Measurements from ENCODE around the gene IMMP2L. TPM values are rescaled to one million over a fixed set of nuclear protein-coding genes. Genes with fewer than 3 reads are reported as not detected.

IMMP2L gene
- total RNA-seq, 2 donors from 2014 or later = 7.3 to 7.7 TPM

GRCh38 chr7:111498391-111499007, 63.8 kb downstream of the IMMP2L start:
- H3K27me3 ChIP-seq = no peaks in the 10 kb centered on the region
- H3K4me3 ChIP-seq = no peak overlapping the region
- no peak for DNase-seq (ENCODE audit: low spot score)
- no peak for TF ChIP-seq CTCF (IDR thresholded peaks at IDR 0.05)
- H3K9me3 ChIP-seq = no peaks in the 10 kb centered on the region
- H3K4me1 ChIP-seq = no peaks in the 10 kb centered on the region
- H3K27ac ChIP-seq = no peak overlapping the region
- H3K36me3 ChIP-seq = no peaks in the 10 kb centered on the region

- TF ChIP-seq CTCF (IDR thresholded peaks at IDR 0.05) = no peak
- Histone ChIP-seq H3K4me1 (no peaks in the 10 kb centered on the region), H3K27me3 (no peaks in the 10 kb centered on the region)
Measured at GRCh38 chr7:111495173-111495810, 67.0 kb downstream of the IMMP2L start.

GRCh38 chr7:111492234-111492633, 70.1 kb downstream of the IMMP2L start:
- TF ChIP-seq CTCF (IDR thresholded peaks at IDR 0.05) = no peak
- no peaks in the 10 kb centered on the region for H3K36me3 ChIP-seq
- no peak for DNase-seq (ENCODE audit: low spot score)
- no peak overlapping the region for H3K27ac ChIP-seq
- no peaks in the 10 kb centered on the region for H3K9me3 ChIP-seq
- H3K4me1 ChIP-seq = no peaks in the 10 kb centered on the region
- no peak overlapping the region for H3K4me3 ChIP-seq
- no peaks in the 10 kb centered on the region for H3K27me3 ChIP-seq

More at GRCh38 chr7:111495173-111495810, 67.0 kb downstream of the IMMP2L start:
- no peak overlapping the region for H3K27ac ChIP-seq
- H3K36me3 ChIP-seq = no peaks in the 10 kb centered on the region
- no peak for DNase-seq (ENCODE audit: low spot score)
- no peaks in the 10 kb centered on the region for H3K9me3 ChIP-seq
- H3K4me3 ChIP-seq = no peak overlapping the region

- Histone ChIP-seq H3K27me3 (no peaks in the 10 kb centered on the region), H3K4me1 (peaks cover 0 to 6% of the 10 kb centered on the region in 2 donors), H3K36me3 (no peaks in the 10 kb centered on the region), H3K4me3 (no peak overlapping the region), H3K9me3 (no peaks in the 10 kb centered on the region), H3K27ac (no peak overlapping the region)
- peak; percentile 68 to 76 for TF ChIP-seq CTCF (IDR thresholded peaks at IDR 0.05)
- DNase-seq (ENCODE audit: low spot score) = no peak
Measured at GRCh38 chr7:111486472-111487142, 75.7 kb downstream of the IMMP2L start.

GRCh38 chr7:111485701-111486380, 76.5 kb downstream of the IMMP2L start:
- H3K4me3 ChIP-seq = no peak overlapping the region
- H3K9me3 ChIP-seq = no peaks in the 10 kb centered on the region
- H3K4me1 ChIP-seq = peaks cover 0 to 6% of the 10 kb centered on the region in 2 donors
- H3K27ac ChIP-seq = no peak overlapping the region
- DNase-seq (ENCODE audit: low spot score) = no peak
- no peaks in the 10 kb centered on the region for H3K27me3 ChIP-seq
- no peak for TF ChIP-seq CTCF (IDR thresholded peaks at IDR 0.05)
- H3K36me3 ChIP-seq = no peaks in the 10 kb centered on the region

Data from right atrium auricular region (tissue), 2 donors.